HG03280 (cell line): Measurements from ENCODE around the gene RNF26.

ENCODE experiments used
- ATAC-seq: cut with Tn5 transposase; IDR thresholded peaks from one replicate; pipeline ENCODE4 v1.9.1; 2021; ENCODE audit warnings: mild to moderate bottlenecking, moderate library complexity; ENCODE audit not compliant: unreplicated experiment

Gene RNF26

GRCh38 chr11:119350302-119350701 lies 16.0 kb downstream of the RNF26 start:
- no peak for ATAC-seq

DNA sequence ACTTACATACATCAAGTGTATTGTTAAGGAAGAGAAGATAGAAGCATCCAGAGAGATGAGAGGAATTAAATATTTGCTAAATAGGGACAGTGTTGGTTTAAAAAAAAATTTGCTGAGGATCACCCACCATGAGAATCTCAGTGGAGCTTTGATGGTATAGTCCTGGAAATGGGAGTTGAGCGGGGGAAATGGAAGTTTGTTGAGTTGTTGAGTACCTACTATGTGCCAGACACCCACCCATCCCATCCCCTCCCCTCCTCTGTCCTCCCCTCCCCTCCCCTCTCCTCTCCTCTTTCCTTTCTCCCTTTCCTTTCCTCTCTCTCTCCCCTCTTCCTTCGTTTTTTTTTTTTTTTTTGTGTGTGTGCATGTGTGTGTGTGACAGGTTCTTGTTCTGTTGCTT lies 16.9 kb downstream of the RNF26 start:
- ATAC-seq, result no peak

DNA sequence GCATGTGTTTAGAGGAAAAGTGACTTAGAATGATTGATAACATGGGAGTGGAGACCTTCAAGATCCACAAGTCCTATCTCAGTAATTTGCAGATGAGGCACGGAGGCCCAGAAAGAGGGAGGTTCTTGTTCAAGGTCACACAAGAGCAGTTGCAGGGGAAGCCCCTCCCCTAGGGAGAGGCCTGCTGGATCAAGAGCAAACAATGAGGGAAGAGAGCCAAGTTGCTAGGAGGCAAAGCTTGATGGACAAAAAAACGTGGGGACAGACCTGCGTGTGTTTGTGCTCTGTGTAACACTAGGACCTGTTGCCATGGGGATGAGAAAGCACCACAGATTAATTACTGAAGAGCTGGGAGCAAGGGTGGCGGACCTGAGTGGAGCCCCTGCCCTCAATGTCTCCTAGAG lies 18.5 kb downstream of the RNF26 start:
- no peak for ATAC-seq

GRCh38 chr11:119355091-119355843 lies 20.9 kb downstream of the RNF26 start:
- no peak for ATAC-seq

GRCh38 chr11:119356349-119357031 lies 22.2 kb downstream of the RNF26 start:
- peak; percentile 80 for ATAC-seq

- ATAC-seq, result no peak
Measured at GRCh38 chr11:119357074-119357473, 22.7 kb downstream of the RNF26 start.

DNA sequence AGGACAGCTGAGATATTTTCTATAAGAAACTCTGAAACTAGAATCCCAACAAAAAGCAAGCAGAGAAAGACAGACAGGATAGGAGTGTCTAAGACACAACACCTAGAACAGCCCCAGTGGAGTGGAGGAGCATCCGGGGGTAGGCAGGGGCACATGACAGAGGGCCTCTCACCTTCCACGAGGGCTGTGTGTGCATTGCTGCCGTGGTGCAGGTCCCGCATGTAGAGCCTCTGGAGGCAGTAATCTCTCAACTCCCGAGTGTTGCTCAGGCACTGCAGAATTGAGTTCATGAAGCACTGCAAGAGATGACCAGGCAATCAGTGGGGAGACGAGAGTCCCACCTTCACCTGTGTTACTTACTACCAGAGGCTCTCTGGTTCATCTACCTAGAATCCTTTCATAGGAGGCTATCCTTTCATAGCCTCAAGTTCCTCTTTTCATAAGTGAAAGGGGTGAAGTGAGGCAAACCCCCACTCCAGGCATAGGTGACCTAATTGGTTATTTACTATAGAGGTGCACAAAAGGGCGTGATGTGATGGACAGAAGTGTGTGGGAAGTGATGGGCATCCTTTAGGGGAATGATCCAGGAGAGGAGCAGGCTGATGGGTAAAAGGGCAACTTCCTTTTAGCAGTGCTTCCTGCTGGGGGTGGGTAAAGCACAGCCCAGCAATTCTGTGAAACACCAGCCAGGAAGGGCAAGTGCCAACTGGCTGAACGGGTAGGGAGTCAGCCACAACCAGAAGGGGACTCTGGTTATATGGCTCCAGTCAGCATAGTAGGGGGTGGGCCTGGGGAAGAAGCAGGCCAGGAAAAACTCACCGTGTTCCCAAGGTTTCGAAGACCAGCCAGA lies 25.3 kb downstream of the RNF26 start:
- ATAC-seq, result no peak

GRCh38 chr11:119361056-119361787 lies 26.9 kb downstream of the RNF26 start:
- ATAC-seq, result no peak

- ATAC-seq, result no peak
Measured at GRCh38 chr11:119361941-119362725, 27.8 kb downstream of the RNF26 start.

GRCh38 chr11:119362741-119363080 lies 28.4 kb downstream of the RNF26 start:
- no peak for ATAC-seq

GRCh38 chr11:119363081-119363850 lies 28.9 kb downstream of the RNF26 start:
- ATAC-seq, result no peak

- peak; percentile 52 for ATAC-seq
Measured at GRCh38 chr11:119363851-119364590, 29.7 kb downstream of the RNF26 start.

- no peak for ATAC-seq
Measured at GRCh38 chr11:119365071-119365591, 30.8 kb downstream of the RNF26 start.

DNA sequence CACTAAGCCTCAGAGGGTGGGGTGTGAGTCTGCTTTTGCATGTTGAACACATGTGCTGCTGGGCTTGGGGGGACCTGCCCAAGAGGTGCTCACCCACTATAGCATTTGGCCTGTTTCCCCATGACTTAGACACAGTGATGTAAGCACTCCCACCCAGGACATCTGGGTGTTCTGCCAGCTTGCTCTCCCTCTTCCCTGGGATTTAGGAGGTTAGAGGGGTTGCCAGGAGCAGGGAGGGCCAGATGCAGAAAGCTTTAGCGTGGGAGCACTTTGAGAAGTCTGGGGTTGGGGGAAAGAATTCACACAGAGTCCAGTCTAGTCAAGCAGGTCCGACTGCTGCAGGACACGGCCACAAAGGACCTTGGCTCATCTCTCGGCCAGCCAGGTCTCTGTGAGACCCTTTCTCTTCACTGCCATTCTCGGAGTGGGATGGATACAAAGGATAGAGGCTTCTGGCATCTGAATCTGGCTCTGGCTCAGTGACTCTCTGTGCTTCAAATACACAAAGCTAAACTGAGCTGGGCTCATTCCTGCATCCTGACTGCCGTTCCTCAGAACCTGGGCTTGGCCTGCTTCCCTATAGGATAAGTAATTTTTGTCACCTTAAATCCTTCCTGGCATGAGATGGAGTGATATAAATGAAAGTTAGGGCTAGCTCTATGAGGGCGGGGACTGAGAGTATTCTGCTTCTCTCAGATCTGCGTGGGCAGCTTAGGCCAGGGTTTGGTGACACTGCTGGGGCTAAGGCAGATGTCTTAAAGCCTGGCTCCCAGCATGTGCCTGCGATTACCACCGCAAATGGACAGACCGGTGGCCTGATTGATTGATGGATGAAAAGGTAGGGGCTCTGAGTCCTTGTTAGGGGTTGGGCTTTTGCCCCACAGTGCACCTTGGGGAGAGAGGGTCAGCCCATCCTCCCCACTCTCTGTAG lies 32.6 kb downstream of the RNF26 start:
- no peak for ATAC-seq

- ATAC-seq, result no peak
Measured at GRCh38 chr11:119367661-119368120, 33.4 kb downstream of the RNF26 start.

- ATAC-seq, result no peak
Measured at GRCh38 chr11:119368121-119369034, 34.1 kb downstream of the RNF26 start.
